ENCODE measurements around the gene POLR1E.
"Not testable (repeated sequence)": the region's sequence is repeated elsewhere in the genome, so short reads cannot be mapped to it uniquely, and the experiment has no call there.

POLR1E gene

DNA sequence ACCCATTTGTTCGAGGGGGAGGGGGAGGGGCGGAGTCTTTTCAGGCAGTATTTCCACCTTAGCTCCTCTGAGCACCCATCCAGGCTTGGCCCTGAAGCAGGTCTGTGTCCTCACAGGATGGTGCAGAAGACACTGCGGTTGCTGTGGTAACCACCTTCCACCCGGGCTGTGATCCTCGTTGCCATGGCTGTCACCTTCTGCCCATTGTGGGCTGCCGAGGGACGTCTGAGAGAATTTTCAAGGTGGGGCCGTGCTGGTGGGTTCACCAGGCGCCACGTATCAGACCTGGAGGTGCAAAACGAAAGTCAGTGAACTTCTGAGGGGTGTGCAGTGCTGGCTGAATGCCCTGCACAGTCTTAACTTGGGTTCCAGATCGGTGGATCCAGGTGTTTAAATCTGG, 26.7 kb downstream of the POLR1E start:
- TF ChIP-seq CTCF (IDR thresholded peaks at IDR 0.05; ENCODE audit: borderline replicate concordance, insufficient read depth, low read depth, low read length): no peak

GRCh38 chr9:37514415-37514814, 28.7 kb downstream of the POLR1E start:
- H3K4me3 ChIP-seq (ENCODE audit: low read depth, low read length): not testable (repeated sequence)

More for the DNA sequence above, 26.7 kb downstream of the POLR1E start:
- no peak overlapping the region for H3K4me3 ChIP-seq (ENCODE audit: low read depth, low read length)

DNA sequence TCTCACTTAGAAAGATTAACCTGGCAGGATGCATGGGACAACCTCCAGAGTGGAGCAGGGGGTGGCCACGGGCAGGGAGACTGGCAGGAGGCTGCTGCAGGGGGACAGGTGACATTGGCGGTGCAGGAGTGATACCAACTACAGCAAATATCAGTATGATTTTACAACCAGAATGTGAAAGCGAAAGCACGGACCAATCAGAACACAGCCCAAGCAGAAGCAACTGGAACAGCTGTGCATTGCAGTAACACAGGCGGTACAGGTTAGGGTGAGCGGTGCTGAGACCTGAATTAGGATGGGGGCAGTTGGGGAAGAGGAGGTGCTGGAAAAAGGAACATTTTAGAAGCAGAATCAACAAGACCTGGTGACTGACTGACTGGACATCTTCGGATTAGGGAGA, 29.3 kb downstream of the POLR1E start:
- TF ChIP-seq CTCF (IDR thresholded peaks at IDR 0.05; ENCODE audit: borderline replicate concordance, insufficient read depth, low read depth, low read length): no peak
- no peak overlapping the region for H3K4me3 ChIP-seq (ENCODE audit: low read depth, low read length)

DNA sequence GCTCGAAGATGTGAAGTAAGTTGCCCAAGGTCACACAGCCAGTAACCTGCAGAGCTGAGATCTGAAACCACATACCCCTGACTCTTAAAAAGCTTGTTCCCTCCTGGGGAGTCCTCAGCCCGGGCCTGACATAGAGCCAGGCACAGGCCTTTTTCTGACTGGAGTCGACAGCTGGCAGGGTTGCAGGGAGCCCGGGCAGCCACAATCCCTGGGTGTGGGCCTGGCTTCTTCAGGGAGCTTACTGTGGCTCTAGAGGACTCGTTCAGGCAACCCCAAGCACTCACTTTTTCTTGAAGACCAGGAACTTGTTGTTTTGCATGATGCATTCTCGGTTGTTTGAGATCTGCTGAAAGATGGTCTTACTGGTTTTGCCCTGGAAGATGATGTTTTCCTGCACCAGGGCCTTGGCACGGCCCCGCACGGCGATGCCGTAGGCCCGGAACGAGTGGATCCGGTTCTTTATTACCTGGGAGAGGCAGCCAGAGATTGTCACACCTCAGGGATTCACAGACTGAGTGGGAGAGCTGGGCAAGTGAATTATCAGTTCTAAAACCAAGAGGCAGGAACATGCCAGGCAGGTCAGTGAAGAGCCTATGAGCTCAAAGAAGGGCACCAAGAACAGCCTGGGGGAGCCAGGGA, 30.0 kb downstream of the POLR1E start:
- TF ChIP-seq CTCF (IDR thresholded peaks at IDR 0.05; ENCODE audit: borderline replicate concordance, insufficient read depth, low read depth, low read length): no peak
- H3K4me3 ChIP-seq (ENCODE audit: low read depth, low read length): no peak overlapping the region

DNA sequence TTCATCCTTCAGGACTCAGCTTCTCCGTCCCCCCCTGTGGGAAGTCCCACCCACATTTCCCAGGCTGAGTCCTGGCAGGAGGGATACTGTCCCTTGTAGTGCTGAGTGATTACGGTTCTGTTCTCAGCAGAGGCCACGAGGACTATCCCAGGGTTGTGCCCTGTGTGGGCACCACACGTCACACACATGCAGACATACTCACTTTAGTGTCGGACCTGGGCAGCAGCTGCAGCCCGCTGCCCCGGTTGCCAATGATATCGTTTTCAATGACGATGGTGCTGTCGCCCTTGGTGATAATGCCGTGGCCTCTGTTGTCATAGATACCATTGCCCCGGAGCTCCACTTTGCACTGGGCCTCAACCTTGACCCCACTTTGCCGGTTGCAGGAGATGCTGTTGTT, 32.2 kb downstream of the POLR1E start:
- no peak overlapping the region for H3K4me3 ChIP-seq (ENCODE audit: low read depth, low read length)

GRCh38 chr9:37520641-37521040, 34.9 kb downstream of the POLR1E start:
- H3K4me3 ChIP-seq (ENCODE audit: low read depth, low read length): no peak overlapping the region
- no peak for TF ChIP-seq CTCF (IDR thresholded peaks at IDR 0.05; ENCODE audit: borderline replicate concordance, insufficient read depth, low read depth, low read length)

More for the DNA sequence above, 32.2 kb downstream of the POLR1E start:
- no peak for TF ChIP-seq CTCF (IDR thresholded peaks at IDR 0.05; ENCODE audit: borderline replicate concordance, insufficient read depth, low read depth, low read length)

DNA sequence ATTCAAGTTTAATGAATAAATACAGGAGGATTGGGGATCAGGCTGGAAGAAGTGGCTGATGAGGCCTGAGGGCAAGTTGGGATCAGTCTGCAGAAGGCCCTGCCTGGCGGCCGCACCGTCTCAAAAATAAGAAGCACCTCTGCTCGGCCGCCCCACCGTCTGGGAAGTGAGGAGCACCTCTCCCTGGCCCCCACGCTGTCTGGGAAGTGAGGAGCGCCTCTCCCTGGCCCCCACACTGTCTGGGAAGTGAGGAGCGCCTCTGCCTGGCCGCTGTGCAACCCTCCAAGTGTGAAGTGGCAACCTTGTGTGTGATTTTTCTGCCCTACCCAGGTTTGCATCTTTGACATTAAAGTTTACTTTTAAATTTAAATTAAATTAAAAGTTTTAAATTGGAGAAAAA, 35.4 kb downstream of the POLR1E start:
- H3K4me3 ChIP-seq (ENCODE audit: low read depth, low read length): no peak overlapping the region
- TF ChIP-seq CTCF (IDR thresholded peaks at IDR 0.05; ENCODE audit: borderline replicate concordance, insufficient read depth, low read depth, low read length): no peak

DNA sequence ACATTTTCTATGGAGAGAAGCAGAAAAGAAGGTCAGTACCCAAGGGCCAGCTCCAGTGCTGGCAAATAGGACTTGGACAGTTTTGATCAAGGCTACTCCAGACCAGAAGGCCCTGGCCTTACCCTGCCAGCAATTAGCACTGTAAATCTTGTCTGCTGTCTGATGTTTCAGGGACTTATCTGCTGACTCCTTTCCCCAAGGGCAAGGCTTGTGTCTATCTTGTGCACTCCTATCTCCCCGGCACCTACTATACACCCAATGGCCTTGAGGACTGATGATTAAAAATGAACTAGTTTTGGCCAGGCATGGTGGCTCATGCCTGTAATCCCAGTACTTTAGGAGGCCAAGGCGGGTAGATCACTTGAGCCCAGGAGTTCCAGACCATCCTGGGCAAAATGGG, 37.2 kb downstream of the POLR1E start:
- TF ChIP-seq CTCF (IDR thresholded peaks at IDR 0.05; ENCODE audit: borderline replicate concordance, insufficient read depth, low read depth, low read length): no peak

More for the DNA sequence above, 37.2 kb downstream of the POLR1E start:
- H3K4me3 ChIP-seq (ENCODE audit: low read depth, low read length): no peak overlapping the region

Data from GM12875 (cell line).